Measurements from ENCODE around the gene GPD1.

- TF ChIP-seq CTCF (IDR thresholded peaks at IDR 0.05) (peak; percentile 60 to 88 (median 70)), POLR2A (IDR thresholded peaks at IDR 0.05) (no peak)
Observed at GRCh38 chr12:50088577-50089335, 15.1 kb upstream of the GPD1 start.
